Neutrophil (primary cell): ENCODE results near the gene ZNF778.

Source experiments
- H3K27ac ChIP-seq: fragments of 200-600 bp; sonication (generic); 2 replicates; pipeline ENCODE4 v1.5.1; 2016; ENCODE audit warnings: mild to moderate bottlenecking, moderate library complexity
- H3K27me3 ChIP-seq: fragments of 200-600 bp; sonication (generic); 2 replicates; pipeline ENCODE4 v1.6.0; 2016; ENCODE audit warnings: mild to moderate bottlenecking
- H3K36me3 ChIP-seq: fragments of 200-600 bp; sonication (generic); 2 replicates; pipeline ENCODE4 v1.5.1; 2017
- H3K4me1 ChIP-seq, 2 experiments: fragments of 200-600 bp in 1 of 2; sonication (generic) in 1 of 2; 1 replicate in 1 of 2; 2 replicates in 1 of 2; pipeline versions ENCODE4 v1.5.1 to v1.6.1; 2013 to 2016; ENCODE audit warnings: low read depth in 1 of 2, low read length in 1 of 2, mild to moderate bottlenecking in 1 of 2, moderate library complexity in 1 of 2; ENCODE audit not compliant: control insufficient read depth in 1 of 2, insufficient read depth in 1 of 2
- H3K4me3 ChIP-seq, 2 experiments: fragments of 200-600 bp in 1 of 2; sonication (generic) in 1 of 2; 1 replicate in 1 of 2; 2 replicates in 1 of 2; pipeline ENCODE4 v1.5.1; 2013 to 2016; ENCODE audit warnings: low read depth in 1 of 2, low read length in 1 of 2, mild to moderate bottlenecking in 1 of 2, moderate library complexity in 1 of 2
- H3K9me3 ChIP-seq: fragments of 200-600 bp; sonication (generic); 2 replicates; pipeline ENCODE4 v1.5.1; 2016
- CTCF ChIP-seq: fragments of 200-600 bp; sonication (generic); IDR thresholded peaks from 2 replicates; pipeline ENCODE4 v1.5.1; 2016; ENCODE audit warnings: antibody characterized with exemption

The ZNF778 gene

DNA sequence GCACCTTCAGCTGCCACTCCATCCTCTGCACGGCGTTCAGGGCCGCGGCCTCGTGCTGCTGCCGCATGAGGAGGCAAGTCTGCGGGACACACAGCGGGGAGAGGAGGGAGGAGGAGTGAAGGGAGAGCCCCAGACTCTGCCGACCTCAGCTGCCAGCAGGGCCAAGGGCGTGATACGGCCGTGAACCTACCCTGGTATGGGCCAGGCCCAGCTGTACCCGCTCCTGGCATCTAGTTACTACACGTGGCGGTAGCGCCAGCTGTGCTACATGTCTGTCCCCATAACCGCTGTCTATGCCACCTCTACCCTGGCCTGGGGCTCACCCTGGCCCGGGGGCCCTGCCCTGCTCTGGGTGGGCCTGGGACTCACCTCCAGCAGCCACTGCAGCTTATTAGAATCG, 51.1 kb downstream of the ZNF778 start:
- peaks cover 83% of the 10 kb centered on the region for H3K36me3 ChIP-seq

DNA sequence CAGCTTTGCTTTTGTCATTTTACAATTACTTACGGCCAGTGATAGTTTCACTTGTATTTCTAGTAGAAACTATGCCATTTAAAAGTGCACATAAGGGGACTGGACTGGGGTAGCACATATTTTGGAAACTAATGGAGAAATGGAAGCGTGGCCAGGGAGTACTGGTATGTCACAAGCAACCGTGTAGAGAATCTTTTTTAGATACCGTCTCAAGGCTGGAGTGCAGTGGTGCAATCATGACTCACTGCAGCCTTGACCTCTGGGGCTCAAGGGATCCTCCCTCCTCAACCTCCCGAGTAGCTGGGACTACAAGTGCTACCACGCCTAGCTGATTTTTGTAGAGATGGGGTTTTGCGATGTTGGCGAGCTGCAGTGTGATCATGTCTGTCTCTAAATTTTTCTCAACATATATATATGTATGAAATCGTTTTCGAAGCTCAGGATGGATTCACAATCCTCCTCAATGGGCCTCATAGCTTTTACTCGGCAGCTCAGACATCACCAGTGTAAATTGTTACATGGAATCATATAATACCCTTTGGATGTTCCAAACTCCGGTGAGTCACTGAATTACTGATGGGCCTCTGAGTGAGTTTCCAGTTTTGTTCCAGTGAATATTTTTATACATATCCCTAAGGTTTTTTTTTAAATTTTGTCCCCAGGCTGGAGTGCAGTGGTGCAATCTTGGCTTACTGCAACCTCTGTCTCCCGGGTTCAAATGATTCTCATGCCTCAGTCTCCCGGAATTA, 51.7 kb downstream of the ZNF778 start:
- H3K36me3 ChIP-seq: peaks cover 88% of the 10 kb centered on the region

More for the DNA sequence above, 51.1 kb downstream of the ZNF778 start:
- no peak for TF ChIP-seq CTCF
- Histone ChIP-seq H3K4me3 (no peak overlapping the region), H3K9me3 (no peaks in the 10 kb centered on the region), H3K27me3 (no peaks in the 10 kb centered on the region), H3K27ac (no peak overlapping the region), H3K4me1 (no peaks in the 10 kb centered on the region)

DNA sequence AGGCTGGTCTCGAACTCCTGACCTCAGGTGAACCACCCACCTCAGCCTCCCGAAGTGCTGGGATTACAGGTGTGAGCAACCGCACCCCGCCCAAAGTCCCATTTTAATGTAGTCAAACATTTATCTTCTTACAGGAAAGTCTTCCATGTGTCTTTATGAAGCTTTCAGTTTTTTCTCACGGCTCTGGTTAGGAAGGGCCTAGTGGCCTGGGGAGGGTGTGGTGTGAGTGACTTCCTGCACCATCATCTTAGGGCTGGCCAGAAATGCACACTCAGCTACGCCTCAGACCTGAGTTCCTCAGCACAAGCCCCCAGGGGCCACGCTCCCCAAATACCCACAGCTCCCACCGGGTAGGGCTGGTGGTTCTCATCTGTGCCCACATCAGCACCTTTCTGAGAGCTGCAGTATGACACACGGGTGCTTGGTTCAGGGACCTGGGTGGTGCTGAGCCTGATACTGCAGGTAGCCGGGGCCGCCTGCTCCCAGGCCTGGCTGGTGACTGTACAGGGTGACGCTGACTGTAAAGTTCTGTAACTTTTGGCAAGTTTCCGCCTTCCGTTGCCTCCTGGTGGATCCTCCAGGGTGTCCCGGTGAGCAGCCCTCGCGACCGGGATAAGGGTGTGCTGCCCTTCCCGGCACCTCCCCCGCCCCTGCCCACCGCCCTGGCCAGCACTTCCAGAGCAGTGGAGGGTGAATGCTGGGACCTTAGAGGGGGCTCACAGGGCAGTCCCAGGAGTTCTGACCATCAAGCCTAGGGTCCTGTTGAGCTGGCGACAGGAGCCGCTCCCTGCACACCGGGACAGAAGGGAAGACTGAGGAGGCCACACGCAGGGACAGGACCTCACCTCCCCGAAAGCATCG, 52.5 kb downstream of the ZNF778 start:
- no peak overlapping the region for H3K27ac ChIP-seq
- no peaks in the 10 kb centered on the region for H3K9me3 ChIP-seq
- H3K4me3 ChIP-seq: no peak overlapping the region
- peaks cover 93% of the 10 kb centered on the region for H3K36me3 ChIP-seq
- H3K4me1 ChIP-seq: no peaks in the 10 kb centered on the region
- H3K27me3 ChIP-seq: no peaks in the 10 kb centered on the region
- no peak for TF ChIP-seq CTCF

More for the DNA sequence above, 51.7 kb downstream of the ZNF778 start:
- no peak overlapping the region for H3K27ac ChIP-seq
- H3K27me3 ChIP-seq: no peaks in the 10 kb centered on the region
- H3K4me3 ChIP-seq: no peak overlapping the region
- H3K9me3 ChIP-seq: no peaks in the 10 kb centered on the region
- no peaks in the 10 kb centered on the region for H3K4me1 ChIP-seq
- no peak for TF ChIP-seq CTCF

- Histone ChIP-seq H3K27ac (no peak overlapping the region), H3K9me3 (no peaks in the 10 kb centered on the region), H3K36me3 (peaks cover 93% of the 10 kb centered on the region), H3K4me1 (no peaks in the 10 kb centered on the region), H3K27me3 (no peaks in the 10 kb centered on the region), H3K4me3 (no peak overlapping the region)
- no peak for TF ChIP-seq CTCF
These were observed 53.3 kb downstream of the ZNF778 start for GRCh38 chr16:89270666-89271345.

- Histone ChIP-seq H3K4me3 (no peak overlapping the region), H3K27ac (no peak overlapping the region), H3K4me1 (no peaks in the 10 kb centered on the region), H3K9me3 (no peaks in the 10 kb centered on the region), H3K36me3 (peaks cover 93% of the 10 kb centered on the region), H3K27me3 (no peaks in the 10 kb centered on the region)
- TF ChIP-seq CTCF: no peak
These were observed 55.1 kb downstream of the ZNF778 start for GRCh38 chr16:89272631-89273030.
